NCI-H460 (cell line): Measurements from ENCODE around the gene DSTN. TPM values are rescaled to one million over a fixed set of nuclear protein-coding genes. Genes with fewer than 3 reads are reported as not detected.

Source experiments
- DNase-seq: peaks from one replicate; pipeline ENCODE4 v3.0.0-alpha.2; 2016; ENCODE audit warnings: low read depth; ENCODE audit errors: extremely low read depth
- total RNA-seq: library from RNA; depleted of rRNA; stranded (reverse); fragments of >200 nt; shearing (Covaris generic); gene quantifications from 2 replicates; pipeline ENCODE4 v1.2.3, GENCODE V29; 2014

Gene DSTN
- total RNA-seq, 1 experiment from 2014 or later, result 232 TPM

DNA sequence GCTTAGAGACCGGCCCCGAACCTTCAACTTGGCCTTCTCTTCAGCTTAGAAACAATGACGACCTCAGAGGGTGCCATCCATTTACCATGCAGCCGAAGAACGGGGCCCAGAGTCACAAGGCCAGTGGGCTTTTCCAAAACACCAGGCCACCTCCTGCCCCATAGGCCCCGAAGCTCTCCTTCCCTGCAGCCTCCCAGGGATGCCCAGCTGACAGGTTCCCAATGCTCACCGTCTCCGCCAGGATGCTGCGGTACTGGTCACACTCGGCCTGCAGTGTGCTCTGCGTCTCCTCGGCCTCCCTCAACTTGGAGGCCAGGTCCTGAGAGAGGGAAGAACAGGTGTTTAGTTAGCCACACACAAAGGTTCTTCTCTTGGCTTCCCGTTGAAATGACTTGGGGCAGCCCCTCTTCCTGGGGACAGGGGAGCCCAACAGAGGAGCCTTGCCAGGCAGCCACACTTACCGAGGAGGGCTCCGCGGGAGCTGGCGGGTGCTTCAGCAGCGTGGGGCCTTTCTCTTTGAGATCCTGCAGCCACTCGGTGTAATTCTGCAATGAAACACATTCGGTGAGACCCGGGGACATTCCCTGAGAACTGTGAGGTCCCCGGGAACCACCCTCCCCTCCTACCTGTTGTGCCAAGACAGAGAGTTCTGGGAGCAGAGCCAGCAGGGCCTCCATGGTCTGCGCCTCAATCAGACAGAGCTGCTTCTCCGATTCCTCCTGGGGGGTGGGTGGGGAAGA lies 51.5 kb downstream of the DSTN start:
- no peak for DNase-seq

- no peak for DNase-seq
These were observed 52.4 kb downstream of the DSTN start for GRCh38 chr20:17622086-17622850.

DNA sequence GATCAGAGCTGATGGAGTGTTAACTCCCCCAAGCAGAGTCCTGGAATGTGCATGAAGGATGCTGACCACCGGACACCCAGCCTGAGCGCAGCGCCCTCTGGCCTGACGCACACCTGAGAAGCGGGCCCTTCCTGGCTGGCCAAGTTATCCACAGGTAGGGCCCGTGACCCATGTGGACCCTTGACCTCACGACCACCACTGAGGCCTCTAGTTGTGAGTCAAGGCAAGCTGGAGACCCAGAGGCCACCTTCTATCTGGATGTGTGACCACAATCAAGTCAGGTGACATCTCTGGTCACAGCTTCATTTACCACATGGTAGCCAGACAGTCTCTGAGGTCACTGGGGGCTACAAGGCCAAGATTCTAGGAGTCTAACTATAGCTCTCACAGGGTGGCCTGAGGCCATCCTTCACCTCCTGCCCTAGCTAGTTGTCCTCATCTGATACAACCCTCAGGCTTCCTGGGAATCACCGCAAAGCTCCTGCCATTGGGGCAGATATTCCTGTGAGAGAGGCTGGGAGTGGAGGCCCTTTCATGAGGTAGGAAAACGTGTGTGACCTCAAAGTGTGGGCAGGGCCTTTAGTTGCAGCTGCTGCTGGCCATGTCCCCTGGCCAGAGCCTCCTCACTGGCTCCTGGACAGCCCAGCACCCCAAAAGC lies 53.1 kb downstream of the DSTN start:
- DNase-seq, result no peak

DNA sequence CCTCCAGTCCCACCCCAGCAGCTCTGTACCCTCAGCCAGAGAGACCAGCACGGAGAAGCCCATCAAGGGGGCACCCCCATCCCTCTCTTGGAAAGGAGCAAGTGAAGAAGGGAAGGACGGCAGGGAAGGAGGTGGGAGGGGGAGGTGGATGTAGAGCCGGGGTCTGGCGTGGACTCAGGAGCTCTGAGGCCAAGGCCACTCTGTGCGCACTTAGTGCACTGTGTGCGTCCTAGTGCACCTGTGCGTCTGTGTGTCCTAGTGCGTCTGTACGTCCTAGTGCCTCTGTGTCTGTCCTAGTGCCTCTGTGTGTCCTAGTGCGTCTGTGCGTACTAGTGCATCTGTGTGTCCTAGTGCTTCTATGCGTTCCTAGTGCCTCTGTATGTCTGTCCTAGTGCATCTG lies 54.2 kb downstream of the DSTN start:
- no peak for DNase-seq

DNA sequence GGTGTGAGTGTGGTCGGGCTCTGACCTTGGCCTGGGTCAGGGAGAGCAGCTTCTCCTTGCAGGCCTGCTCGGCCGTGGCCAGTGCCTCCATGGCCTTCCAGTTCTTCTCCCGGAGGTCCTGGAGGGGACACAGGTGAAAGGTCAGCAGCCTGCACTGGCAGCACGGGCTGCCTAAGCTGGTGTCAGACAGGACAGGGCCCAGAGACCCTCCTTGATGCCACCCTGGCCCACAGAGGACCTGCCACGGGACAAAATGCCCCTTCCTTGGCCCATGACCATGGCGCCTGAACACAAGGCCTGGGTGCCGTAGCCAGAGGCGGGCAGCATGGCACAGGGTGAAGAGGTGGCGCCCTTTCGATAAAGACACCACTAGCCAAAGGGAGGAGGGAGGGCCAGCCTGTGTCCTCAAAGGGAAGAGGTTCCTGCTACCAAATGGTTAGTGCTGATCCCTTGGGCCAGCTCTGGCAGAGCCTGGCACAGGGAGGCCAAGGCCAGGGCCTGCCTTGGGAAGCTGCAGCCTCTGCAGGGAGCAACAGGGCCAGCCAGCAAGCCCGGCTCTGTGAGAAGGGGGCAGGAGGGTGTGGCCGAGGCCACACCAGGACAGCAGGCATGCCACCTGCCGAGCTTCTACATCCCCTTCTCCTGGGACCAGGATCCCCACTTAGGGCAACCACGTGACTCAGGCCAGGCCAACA lies 54.8 kb downstream of the DSTN start:
- DNase-seq, result no peak

GRCh38 chr20:17625246-17626051 lies 55.6 kb downstream of the DSTN start:
- DNase-seq, result no peak

DNA sequence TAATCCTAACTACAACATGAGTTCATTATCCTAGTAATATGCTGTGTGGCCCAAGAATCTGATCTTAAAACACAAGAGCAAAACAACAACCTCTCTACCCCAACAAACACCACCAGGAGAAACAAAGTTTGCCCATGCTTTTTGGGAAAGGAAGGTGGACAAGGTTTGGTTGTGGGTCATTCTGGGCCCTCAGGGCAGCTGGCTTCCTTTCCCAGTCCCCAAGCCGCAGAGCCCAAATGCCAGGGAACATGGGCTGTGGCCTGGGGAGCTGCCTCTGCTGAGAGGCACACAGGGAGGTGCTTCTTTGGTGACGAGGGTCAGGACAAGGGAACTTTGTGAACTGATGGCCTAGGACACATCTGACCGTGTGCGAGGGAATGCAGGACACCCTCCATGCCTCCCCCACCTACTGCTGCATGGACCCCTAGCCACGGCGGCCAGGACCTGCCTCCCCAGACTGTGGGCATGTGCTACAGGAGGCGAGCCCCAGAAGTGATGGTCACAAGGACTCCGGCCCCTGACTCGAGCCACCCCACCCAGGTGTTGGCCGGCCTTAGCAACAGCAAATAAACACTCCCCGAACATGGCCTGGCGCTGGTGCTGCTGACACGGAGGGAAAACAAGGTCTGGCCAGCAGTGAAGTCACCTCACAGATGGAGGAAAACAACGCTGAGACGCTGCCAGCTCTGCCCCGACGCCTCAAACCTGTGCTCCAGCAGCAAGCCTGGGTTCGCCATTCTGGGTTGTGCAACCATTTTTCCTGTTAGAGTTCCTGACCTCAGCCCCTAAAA lies 56.5 kb downstream of the DSTN start:
- DNase-seq, result no peak

GRCh38 chr20:17627101-17627955 lies 57.5 kb downstream of the DSTN start:
- no peak for DNase-seq

DNA sequence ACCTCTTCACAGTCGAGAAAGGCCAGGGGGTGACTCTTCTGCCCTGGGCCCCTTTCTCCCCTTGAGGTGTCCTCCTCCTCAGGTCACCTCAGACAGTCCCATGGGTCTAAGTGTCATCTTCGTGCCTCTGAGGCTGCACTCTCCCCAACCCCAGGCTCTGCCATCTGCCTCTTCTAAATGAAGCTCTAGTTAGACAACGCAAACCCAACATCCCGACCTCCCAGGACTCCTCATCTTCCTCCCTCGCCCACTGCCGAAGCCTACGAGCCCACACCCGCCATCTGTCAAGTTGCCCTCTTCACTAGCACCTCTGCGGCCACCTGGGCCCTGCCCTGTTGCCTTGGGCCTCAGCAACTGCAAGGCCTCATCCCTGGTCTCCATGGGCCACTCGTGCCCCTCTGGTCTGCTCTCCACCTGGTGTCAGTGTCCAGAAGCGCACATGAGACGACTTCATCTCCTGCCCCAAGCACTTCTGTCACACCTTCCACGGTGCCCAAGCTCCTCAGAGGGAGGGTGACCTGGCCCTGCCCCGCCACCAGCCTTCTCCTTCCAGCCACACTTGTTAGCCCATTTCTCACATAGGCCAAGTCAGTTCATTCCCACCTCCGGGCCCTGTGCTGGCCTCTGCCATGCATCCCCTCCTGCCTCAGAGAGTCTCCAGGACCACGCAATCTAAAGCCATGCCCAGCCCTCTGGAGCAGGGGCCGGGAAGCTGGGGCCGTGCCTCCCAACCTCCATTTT lies 58.4 kb downstream of the DSTN start:
- no peak for DNase-seq

DNA sequence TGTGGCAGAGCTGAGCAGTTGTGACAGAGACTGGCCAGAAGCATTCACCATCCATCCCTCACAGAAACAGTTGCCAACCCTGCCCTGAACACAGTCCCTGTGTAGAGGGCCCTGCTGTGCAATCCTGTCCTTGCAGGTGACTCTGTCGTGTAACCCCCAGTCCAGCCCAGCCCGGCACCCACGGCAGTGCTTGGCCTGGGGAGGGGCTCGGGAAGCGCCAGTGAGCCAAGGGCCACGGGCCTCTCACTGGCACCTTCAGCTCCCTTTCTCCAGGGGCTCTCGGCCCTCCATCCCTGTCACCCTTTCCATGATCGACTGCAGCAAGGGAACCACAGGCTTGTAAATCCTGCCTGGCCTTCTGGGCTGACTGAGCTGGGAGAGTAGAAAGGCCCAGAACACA lies 59.1 kb downstream of the DSTN start:
- no peak for DNase-seq

DNA sequence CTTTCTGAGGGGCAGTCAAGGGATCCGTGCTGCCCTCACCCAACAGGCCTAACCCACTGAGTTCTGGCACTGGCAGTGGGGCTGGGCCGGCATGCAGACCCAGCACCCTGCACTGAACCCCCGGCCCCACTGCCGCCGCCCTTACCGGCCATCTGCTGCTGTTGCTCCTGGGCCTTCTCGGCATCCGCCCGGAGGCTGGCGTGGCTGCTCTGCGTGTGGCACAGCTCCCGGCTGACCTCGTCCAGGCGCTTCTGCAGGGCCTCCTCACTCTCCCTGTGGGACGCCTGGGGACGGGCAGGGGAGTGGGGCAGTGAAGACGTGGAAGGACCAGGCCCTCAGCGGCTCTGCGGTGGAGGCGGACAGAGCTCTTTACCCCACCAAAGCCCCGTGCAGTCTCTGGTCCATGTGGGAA lies 59.8 kb downstream of the DSTN start:
- no peak for DNase-seq

- no peak for DNase-seq
These were observed 60.4 kb downstream of the DSTN start for GRCh38 chr20:17630151-17630805.

- no peak for DNase-seq
These were observed 60.9 kb downstream of the DSTN start for GRCh38 chr20:17630806-17631195.

DNA sequence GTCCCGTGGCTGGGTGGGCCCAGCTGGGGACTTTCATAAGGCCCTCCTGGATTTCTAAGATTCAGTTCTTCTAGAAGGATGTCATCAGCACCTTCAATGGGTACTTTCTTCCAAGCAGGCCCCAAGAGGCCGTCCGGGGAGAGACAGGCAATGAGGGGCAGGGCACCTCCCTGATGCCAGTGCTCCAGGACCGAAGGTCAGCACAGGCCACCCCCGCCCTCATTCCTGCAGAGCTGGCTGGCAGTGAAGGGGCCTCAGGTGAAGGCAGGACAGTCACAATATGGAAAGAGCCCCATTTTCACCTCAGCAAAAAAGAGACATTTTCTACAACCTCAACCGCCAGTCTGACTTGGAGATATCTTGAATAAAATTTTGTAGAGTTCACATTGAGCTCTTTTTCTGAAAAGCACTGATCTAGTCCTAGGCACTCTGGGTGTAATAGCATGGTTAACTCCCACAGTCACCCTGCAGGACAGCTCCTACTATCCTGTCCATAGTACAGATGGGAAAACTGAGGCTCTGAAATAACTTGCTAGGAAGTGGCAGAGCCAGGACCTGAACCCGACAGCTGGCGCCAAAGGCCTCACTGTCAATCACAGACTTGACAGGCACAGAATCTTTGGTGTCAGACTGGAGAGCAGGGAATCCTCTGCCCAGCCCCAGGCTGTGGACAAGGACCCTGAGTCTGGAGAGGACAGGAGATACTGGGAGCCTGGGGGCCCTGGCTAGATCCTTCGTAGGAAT lies 61.9 kb downstream of the DSTN start:
- no peak for DNase-seq

DNA sequence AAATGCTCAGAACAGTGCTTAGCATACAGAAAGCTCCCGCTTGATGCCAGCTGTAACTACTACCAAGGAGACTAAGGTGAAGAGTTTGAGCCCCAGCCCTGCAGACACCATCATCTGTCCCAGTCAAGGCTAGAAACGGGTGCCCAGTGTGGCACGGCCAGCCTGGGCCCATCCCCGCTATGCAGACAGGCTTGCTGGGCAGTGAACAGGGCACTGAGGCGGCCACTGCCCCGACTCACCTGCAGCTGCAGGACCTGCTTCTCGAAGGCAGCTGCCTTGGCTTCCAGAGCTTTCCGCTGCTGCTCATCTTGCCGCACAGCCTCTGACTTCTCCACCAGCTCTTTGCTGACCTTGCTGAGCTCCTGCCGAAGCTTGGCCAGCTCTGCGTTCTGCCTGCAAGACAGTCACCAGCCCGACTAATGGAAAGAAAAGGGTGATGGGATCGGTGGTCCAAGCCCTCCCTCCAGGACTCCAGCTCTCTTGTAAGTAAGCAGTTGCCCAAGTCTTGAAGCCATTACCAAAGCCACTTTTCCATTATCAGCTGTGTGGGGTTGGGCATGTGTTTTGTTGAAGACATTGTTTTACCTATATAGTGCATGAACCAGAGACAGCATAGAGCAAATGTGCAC lies 63.5 kb downstream of the DSTN start:
- DNase-seq, result no peak

- DNase-seq, result no peak
These were observed 64.1 kb downstream of the DSTN start for GRCh38 chr20:17633850-17634500.
